Astrocyte (in vitro differentiated cells and primary cell): ENCODE results near the gene NPDC1.

Experiments
- EZH2 ChIP-seq: IDR thresholded peaks from 2 replicates; pipeline ENCODE4 v1.6.1; 2012; ENCODE audit warnings: mild to moderate bottlenecking, low read length, inconsistent platforms; ENCODE audit not compliant: insufficient read depth
- TF ChIP-seq, protein P1 (sequence below): IDR thresholded peaks from 2 replicates; pipeline ENCODE4 v1.5.1; 2011; ENCODE audit warnings: low read depth, mild to moderate bottlenecking, inconsistent platforms, low read length, moderate library complexity; ENCODE audit not compliant: insufficient read depth

DNA sequence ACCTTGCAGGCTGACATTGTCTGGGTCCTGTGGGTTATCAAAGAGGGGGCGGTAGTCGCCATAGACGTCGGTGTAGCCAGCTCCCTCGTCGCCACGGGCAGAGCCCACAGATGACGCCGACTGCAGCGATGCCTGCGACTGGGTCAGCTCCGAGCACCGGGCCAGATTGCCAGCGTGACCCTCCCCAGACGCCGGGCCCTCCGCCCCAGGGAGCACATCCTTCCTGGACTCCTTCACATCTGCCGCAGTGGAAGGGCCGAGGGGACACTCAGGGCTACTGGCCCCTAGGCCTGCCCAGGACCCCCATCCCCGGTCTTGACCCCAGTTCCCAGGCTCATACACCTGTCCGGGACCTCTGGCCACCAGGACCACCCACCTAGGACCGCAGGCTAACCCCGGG, 31.8 kb downstream of the NPDC1 start:
- TF ChIP-seq, protein P1, sequence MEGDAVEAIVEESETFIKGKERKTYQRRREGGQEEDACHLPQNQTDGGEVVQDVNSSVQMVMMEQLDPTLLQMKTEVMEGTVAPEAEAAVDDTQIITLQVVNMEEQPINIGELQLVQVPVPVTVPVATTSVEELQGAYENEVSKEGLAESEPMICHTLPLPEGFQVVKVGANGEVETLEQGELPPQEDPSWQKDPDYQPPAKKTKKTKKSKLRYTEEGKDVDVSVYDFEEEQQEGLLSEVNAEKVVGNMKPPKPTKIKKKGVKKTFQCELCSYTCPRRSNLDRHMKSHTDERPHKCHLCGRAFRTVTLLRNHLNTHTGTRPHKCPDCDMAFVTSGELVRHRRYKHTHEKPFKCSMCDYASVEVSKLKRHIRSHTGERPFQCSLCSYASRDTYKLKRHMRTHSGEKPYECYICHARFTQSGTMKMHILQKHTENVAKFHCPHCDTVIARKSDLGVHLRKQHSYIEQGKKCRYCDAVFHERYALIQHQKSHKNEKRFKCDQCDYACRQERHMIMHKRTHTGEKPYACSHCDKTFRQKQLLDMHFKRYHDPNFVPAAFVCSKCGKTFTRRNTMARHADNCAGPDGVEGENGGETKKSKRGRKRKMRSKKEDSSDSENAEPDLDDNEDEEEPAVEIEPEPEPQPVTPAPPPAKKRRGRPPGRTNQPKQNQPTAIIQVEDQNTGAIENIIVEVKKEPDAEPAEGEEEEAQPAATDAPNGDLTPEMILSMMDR: no peak
- TF ChIP-seq EZH2: no peak
